ENCODE data around the gene RIPPLY3. TPM values are rescaled to one million over a fixed set of nuclear protein-coding genes. Genes with fewer than 3 reads are reported as not detected.

RIPPLY3 gene, protein sequence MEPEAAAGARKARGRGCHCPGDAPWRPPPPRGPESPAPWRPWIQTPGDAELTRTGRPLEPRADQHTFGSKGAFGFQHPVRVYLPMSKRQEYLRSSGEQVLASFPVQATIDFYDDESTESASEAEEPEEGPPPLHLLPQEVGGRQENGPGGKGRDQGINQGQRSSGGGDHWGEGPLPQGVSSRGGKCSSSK
- not detected in 2 replicates for total RNA-seq

DNA sequence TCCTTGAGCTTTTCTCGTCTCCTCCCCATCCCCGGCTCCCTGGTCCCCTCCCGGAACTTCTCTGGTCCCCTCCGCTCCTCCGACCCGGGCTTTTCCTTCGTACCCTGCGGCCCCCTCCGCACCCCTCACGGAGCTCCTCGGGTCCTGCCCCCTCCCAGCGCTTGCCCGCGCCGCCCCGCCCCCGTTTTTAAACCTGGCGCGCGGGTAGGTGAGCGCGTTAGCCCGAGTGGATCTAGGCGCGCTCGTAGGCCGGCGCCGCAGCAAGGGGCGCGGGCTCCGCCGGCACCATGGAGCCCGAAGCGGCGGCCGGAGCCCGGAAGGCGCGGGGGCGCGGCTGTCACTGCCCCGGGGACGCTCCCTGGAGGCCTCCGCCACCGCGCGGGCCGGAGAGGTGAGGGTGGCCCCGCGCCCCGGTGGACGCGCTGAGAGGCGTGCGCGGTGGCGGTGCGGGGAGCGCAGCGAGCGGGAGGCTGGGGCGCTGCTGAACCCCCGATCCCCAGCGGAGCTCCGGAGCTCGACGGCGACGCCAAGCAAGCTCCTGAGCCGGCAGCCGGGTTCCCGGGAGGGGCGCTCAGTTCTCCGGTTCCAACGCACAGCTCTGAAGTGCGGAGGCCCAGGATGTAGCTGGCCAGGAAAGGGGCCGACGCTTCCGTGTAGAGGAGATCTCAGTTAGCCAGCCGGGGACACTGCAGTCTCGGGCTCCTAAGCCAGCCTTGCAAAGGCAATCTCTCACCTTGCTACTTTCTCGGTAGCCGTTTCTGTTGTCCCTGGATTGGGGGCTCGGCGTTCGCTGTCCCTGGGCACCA is at the start of gene RIPPLY3:
TSS of gene RIPPLY3 (plus strand) at position 217 of the 806 bp plus-strand sequence. CDS start at position 288, 71 bp downstream.

DNA sequence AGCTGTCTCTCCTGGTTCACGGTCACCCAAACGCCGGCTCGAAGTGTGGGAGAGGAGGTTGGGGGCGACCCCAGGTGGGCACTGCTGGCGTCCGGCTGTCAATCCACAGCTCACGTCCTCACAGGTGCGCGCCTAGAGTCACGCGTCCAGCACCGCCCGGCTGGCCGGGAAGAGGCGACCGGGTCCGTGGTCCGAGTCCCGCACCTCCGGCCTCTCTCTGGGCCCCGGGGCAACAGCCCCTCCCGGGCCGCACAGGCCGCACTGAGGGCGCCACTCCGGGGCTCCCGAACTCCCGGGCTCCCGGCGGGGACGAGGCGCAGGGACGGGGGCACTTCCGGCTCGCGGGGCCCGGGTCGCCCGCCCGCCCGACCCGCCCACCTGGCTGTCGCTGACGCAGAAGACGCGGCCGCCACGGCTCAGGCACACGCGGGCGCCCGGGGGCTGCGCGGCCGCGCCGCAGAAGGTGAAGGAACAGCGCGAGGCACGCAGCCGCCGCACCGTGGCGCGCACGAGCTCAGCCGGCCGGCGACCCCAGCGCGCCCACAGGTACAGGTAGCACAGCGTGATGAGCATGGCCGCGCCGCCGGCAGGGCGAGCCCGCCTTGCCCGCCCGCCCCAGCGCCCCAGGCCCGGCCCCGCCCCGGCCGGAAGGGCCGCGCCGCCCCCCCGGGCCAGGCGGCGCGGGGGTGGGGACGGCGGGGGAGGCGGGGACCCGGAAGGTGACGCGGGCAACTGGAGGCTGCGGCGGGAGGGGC is 40.3 kb upstream of the RIPPLY3 start, which contains the start of gene HLCS:
TSS of gene HLCS (minus strand) at position 604 of the 755 bp plus-strand sequence. CDS start at position 573, 31 bp downstream.

Other genes with a start within 250 kb of the RIPPLY3 start
- 43.5 and 49.8 TPM in 2 replicates for gene HLCS, start 40.0 kb upstream of the RIPPLY3 start, total RNA-seq
- 7.2 and 12.6 TPM in 2 replicates for gene PIGP, start 66.4 kb downstream of the RIPPLY3 start, total RNA-seq
- gene TTC3, start 66.6 kb downstream of the RIPPLY3 start, total RNA-seq, result 373 and 396 TPM in 2 replicates

All from smooth muscle cell of the pulmonary artery (primary cell).